Liver (tissue), 9 donors: ENCODE data around the gene ECI1. TPM values are rescaled to one million over a fixed set of nuclear protein-coding genes. Genes with fewer than 3 reads are reported as not detected.
"Not testable (repeated sequence)": the region's sequence is repeated elsewhere in the genome, so short reads cannot be mapped to it uniquely, and the experiment has no call there.

Source experiments
- DNase-seq: peaks from one replicate; pipeline ENCODE4 v3.0.0-alpha.2; 2017; ENCODE audit warnings: low spot score
- H3K27ac ChIP-seq, 2 donors: one replicate each; pipeline ENCODE4 v1.7.0; 2013; ENCODE audit warnings: inconsistent platforms in 2 of 2, low read length in 2 of 2, control low read depth in 1 of 2, low read depth in 1 of 2, mild to moderate bottlenecking in 1 of 2
- H3K27me3 ChIP-seq, 4 donors: one replicate each; pipeline versions ENCODE4 v1.6.1 to v1.7.0; 2013; ENCODE audit warnings: low read length in 3 of 4, inconsistent platforms in 1 of 4, mild to moderate bottlenecking in 1 of 4, moderate library complexity in 1 of 4; ENCODE audit not compliant: control insufficient read depth in 4 of 4, insufficient read depth in 4 of 4
- H3K36me3 ChIP-seq, 4 donors: one replicate each; pipeline versions ENCODE4 v1.6.1 to v1.7.0; 2013; ENCODE audit warnings: low read length in 3 of 4, mild to moderate bottlenecking in 3 of 4, low read depth in 1 of 4, moderate library complexity in 1 of 4; ENCODE audit not compliant: control insufficient read depth in 4 of 4, insufficient read depth in 3 of 4
- H3K4me1 ChIP-seq, 4 donors: one replicate each; pipeline versions ENCODE4 v1.6.1 to v1.7.0; 2013; ENCODE audit warnings: low read length in 3 of 4, mild to moderate bottlenecking in 3 of 4, moderate library complexity in 1 of 4; ENCODE audit not compliant: control insufficient read depth in 4 of 4, insufficient read depth in 4 of 4
- H3K4me3 ChIP-seq, 3 donors: one replicate each; pipeline versions ENCODE4 v1.6.1 to v1.7.0; 2013; ENCODE audit warnings: low read length in 3 of 3, control low read depth in 1 of 3, low read depth in 1 of 3, mild to moderate bottlenecking in 1 of 3
- H3K9ac ChIP-seq, 2 donors: one replicate each; pipeline ENCODE4 v1.7.0; 2013; ENCODE audit warnings: low read length in 2 of 2, mild to moderate bottlenecking in 2 of 2, moderate library complexity in 2 of 2, control low read depth in 1 of 2, low read depth in 1 of 2
- H3K9me3 ChIP-seq, 4 donors: one replicate each; pipeline versions ENCODE4 v1.6.1 to v1.7.0; 2013; ENCODE audit warnings: low read length in 3 of 4; ENCODE audit not compliant: control insufficient read depth in 4 of 4
- EGR1 ChIP-seq, 2 donors: IDR thresholded peaks; 2 replicates each; pipeline ENCODE4 v1.6.1; 2016 to 2018; ENCODE audit warnings: antibody characterized with exemption in 2 of 2, low read depth in 2 of 2
- GABPA ChIP-seq, 2 donors: IDR thresholded peaks in 1 of 2; conservative IDR thresholded peaks in 1 of 2; 2 replicates each; pipeline ENCODE4 v1.6.1; 2016; ENCODE audit warnings: antibody characterized with exemption in 2 of 2, mild to moderate bottlenecking in 1 of 2, moderate library complexity in 1 of 2
- HNF4G ChIP-seq: IDR thresholded peaks from 2 replicates; pipeline ENCODE4 v1.6.1; 2016; ENCODE audit warnings: antibody characterized with exemption
- NR2F2 ChIP-seq: IDR thresholded peaks from 2 replicates; pipeline ENCODE4 v1.6.1; 2016; ENCODE audit warnings: antibody characterized with exemption
- RAD21 ChIP-seq, 2 donors: IDR thresholded peaks; 2 replicates each; pipeline ENCODE4 v1.6.1; 2016; ENCODE audit warnings: antibody characterized with exemption in 2 of 2, mild to moderate bottlenecking in 2 of 2
- RXRA ChIP-seq, 2 donors: IDR thresholded peaks; 2 replicates each; pipeline ENCODE4 v1.6.1; 2017 to 2018; ENCODE audit warnings: antibody characterized with exemption in 2 of 2, mild to moderate bottlenecking in 1 of 2
- SP1 ChIP-seq: IDR thresholded peaks from 2 replicates; pipeline ENCODE4 v1.6.1; 2018; ENCODE audit warnings: antibody characterized with exemption, mild to moderate bottlenecking
- YY1 ChIP-seq: IDR thresholded peaks from 2 replicates; pipeline ENCODE4 v1.6.1; 2016; ENCODE audit warnings: antibody characterized with exemption, mild to moderate bottlenecking
- ZBTB33 ChIP-seq: IDR thresholded peaks from 2 replicates; pipeline ENCODE4 v1.6.1; 2016; ENCODE audit warnings: antibody characterized with exemption
- WGBS: extraction: QIAGEN DNeasy Blood & Tissue Kit; methylation state at CpG from one replicate; pipeline ENCODE4 v1.1.7; 2013; 5-methylcytosine and 5-hydroxymethylcytosine counted together
- polyA plus RNA-seq, 2 donors: library from polyadenylated mRNA; stranded (reverse) in 1 of 2; unstranded in 1 of 2; fragments of 200-250 nt in 1 of 2; fragments of >200 nt in 1 of 2; fragmentation: Nextera tagmentation in 1 of 2; extraction: Ambion mirVana in 1 of 2; gene quantifications; one replicate each; pipeline versions ENCODE4 v1.2.1 to v1.2.3, GENCODE V29; 2013 to 2015
- total RNA-seq, 2 donors: library from RNA; depleted of rRNA; stranded (reverse); fragments of >200 nt; gene quantifications; one replicate each; pipeline ENCODE4 v1.2.3, GENCODE V29; 2014
- donor health status: healthy.
- donor health status: healthy.
- donor health status: healthy.
- donor health status: healthy.
- donor health status: healthy.

ECI1 gene
- total and polyA plus RNA-seq, 4 donors, result 36.8 to 107 (median 79.5) TPM

DNA sequence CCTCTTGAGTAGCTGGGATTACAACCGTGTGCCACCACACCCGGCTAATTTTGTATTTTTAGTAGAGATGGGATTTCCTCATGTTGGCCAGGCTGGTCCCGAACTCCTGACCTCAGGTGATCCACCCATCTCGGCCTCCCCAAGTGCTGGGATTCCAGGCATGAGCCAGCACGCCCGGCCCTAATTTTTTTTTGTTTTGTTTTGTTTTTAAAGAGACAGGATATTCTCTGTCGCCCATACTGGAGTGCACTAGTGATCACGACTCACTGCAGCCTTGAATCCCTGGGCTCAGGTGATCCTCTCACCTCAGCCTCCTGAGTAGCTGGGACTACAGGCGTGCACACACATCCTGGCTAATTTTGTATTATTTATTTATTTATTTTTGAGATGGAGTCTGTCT is 11.1 kb downstream of the ECI1 start:
- H3K4me1 ChIP-seq, result peaks cover 0 to 14% (median 11%) of the 10 kb centered on the region in 4 donors
- not testable (repeated sequence) for H3K27ac ChIP-seq, H3K9ac ChIP-seq, DNase-seq, H3K4me3 ChIP-seq, H3K27me3 ChIP-seq, H3K9me3 ChIP-seq
- H3K36me3 ChIP-seq, result peaks cover 6 to 39% (median 21%) of the 10 kb centered on the region in 4 donors
- WGBS, result 87% methylated on average over 9 of the region's 9 CpGs

DNA sequence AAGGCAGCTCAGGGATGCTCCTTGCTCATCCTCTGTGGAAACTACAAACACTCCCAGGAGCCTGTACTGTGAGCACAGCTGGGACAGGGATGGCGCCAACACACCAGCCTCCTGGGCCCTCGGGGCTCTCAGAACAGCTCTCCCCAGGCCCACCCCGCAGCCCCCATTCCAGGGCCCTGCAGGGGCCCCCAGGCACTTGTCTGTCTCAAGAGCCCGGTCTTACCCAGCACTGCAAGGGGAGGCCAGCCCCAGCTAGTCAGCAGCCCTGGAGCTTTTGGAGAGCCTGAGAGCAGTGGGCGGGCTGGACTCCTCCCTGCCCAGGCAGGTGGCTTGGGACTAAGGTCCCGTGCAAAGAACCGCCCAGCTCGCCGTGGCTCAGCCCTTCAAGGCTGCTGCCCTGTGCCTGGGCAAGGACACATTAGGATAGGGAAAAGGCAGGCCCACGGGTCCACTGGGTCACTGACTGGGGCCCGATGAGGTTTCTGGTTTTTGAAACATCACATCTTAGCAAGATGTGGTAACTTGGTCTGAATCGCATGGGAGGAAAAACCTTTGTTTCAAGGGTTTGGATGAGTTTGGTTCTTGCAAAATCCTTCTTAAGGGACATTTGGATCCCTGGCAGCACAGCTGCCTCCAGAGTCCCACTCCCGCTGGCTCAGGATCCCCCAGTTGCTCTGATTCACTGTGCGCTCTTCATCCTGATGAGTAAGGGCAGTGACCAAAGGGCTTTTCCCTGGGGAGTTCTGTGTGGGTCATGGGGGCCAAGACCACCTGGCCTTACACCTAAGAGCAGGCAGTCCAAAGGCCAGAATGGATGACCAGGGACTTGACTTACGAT is 12.3 kb downstream of the ECI1 start:
- H3K4me1 ChIP-seq, result peaks cover 0 to 14% (median 11%) of the 10 kb centered on the region in 4 donors
- peaks cover 9 to 37% (median 16%) of the 10 kb centered on the region in 4 donors for H3K36me3 ChIP-seq

GRCh38 chr16:2238150-2238837 is 13.1 kb downstream of the ECI1 start:
- no peaks in the 10 kb centered on the region for H3K9me3 ChIP-seq
- TF ChIP-seq YY1 (no peak), ZBTB33 (no peak), RXRA (IDR thresholded peaks at IDR 0.05) (no peak)
- H3K4me3 ChIP-seq, result no peak overlapping the region
- 60% methylated on average over 18 of the region's 18 CpGs for WGBS
- DNase-seq, result no peak
- H3K27me3 ChIP-seq, result no peaks in the 10 kb centered on the region
- H3K4me1 ChIP-seq, result peaks cover 0 to 14% (median 11%) of the 10 kb centered on the region in 4 donors
- H3K27ac ChIP-seq, result no peak overlapping the region
- no peak overlapping the region for H3K9ac ChIP-seq
- H3K36me3 ChIP-seq, result peaks cover 7 to 37% (median 16%) of the 10 kb centered on the region in 4 donors

More for the DNA sequence above, 12.3 kb downstream of the ECI1 start:
- H3K9ac ChIP-seq, result no peak overlapping the region
- H3K27me3 ChIP-seq, result no peaks in the 10 kb centered on the region
- no peak for TF ChIP-seq RXRA (IDR thresholded peaks at IDR 0.05)
- TF ChIP-seq GABPA (IDR thresholded peaks at IDR 0.05 in 1 of 2, conservative IDR thresholded peaks at IDR 0.05 in 1 of 2), result no peak
- H3K9me3 ChIP-seq, result no peaks in the 10 kb centered on the region
- WGBS, result 70% methylated on average over 15 of the region's 15 CpGs
- DNase-seq, result no peak
- no peak overlapping the region for H3K4me3 ChIP-seq
- H3K27ac ChIP-seq, result no peak overlapping the region

- TF ChIP-seq SP1 (no peak), EGR1 (IDR thresholded peaks at IDR 0.05; ENCODE audit: low read depth in 2 of 2) (no peak), RAD21 (IDR thresholded peaks at IDR 0.05) (no peak), ZBTB33 (no peak), NR2F2 (no peak), HNF4G (no peak)
- Histone ChIP-seq H3K9me3 (no peaks in the 10 kb centered on the region), H3K27ac (no peak overlapping the region), H3K27me3 (no peaks in the 10 kb centered on the region), H3K4me1 (peaks cover 0 to 14% (median 11%) of the 10 kb centered on the region in 4 donors), H3K36me3 (peaks cover 5 to 38% (median 15%) of the 10 kb centered on the region in 4 donors), H3K4me3 (no peak overlapping the region), H3K9ac (no peak overlapping the region)
- no peak for DNase-seq
- WGBS, result 16% methylated on average over 65 of the region's 65 CpGs
Observed at GRCh38 chr16:2237493-2238149, 13.8 kb downstream of the ECI1 start.
